OCI-LY7 (cell line): Measurements from ENCODE around the gene TTC39A. TPM values are rescaled to one million over a fixed set of nuclear protein-coding genes. Genes with fewer than 3 reads are reported as not detected.

ENCODE experiments used
- BruUV-seq: library from RNA; stranded (reverse); fragments of 400-500 nt; replicated peaks from 2 replicates; lab custom pipeline; 2021; lab: Mats Ljungman, UMichigan
- CTCF ChIA-PET: fragments of 300-600 bp; sonication (Branson Sonifier 250); formaldehyde crosslinking; loops from one replicate; lab custom pipeline; 2022; ENCODE audit warnings: antibody characterized with exemption; ENCODE audit not compliant: unreplicated experiment; lab: Charles Lee
- POLR2A ChIA-PET: fragments of 300-600 bp; sonication (Branson Sonifier 250); formaldehyde crosslinking; loops from one replicate; lab custom pipeline; 2022; ENCODE audit warnings: antibody characterized with exemption; lab: Charles Lee
- DNase-seq: peaks from one replicate; pipeline ENCODE4 v3.0.0-alpha.2; 2015; ENCODE audit warnings: low spot score
- H2AFZ ChIP-seq: fragments of 200-600 bp; sonication (generic), shearing (Covaris generic); 2 replicates; pipeline ENCODE4 v1.6.1; 2014; ENCODE audit warnings: mild to moderate bottlenecking, antibody characterized with exemption, low read length, moderate library complexity
- H3K27ac ChIP-seq: fragments of 200-600 bp; sonication (generic); 2 replicates; pipeline ENCODE4 v1.5.1; 2014; ENCODE audit warnings: mixed run types, low read depth, mild to moderate bottlenecking, moderate library complexity, low read length, inconsistent platforms; ENCODE audit not compliant: poor library complexity, severe bottlenecking
- H3K36me3 ChIP-seq: fragments of 200-600 bp; sonication (generic); 2 replicates; pipeline ENCODE4 v1.6.1; 2014; ENCODE audit warnings: mild to moderate bottlenecking, antibody characterized with exemption, low read length, moderate library complexity, mixed read lengths; ENCODE audit not compliant: insufficient read depth
- H3K4me1 ChIP-seq: fragments of 200-600 bp; sonication (generic); 2 replicates; pipeline ENCODE4 v1.5.1; 2014; ENCODE audit warnings: mild to moderate bottlenecking, low read length; ENCODE audit not compliant: insufficient read depth, poor library complexity, severe bottlenecking
- H3K4me2 ChIP-seq: fragments of 200-600 bp; sonication (generic); 2 replicates; pipeline ENCODE4 v1.6.1; 2014; ENCODE audit warnings: mild to moderate bottlenecking, low read length
- H3K4me3 ChIP-seq: fragments of 200-600 bp; sonication (generic); 2 replicates; pipeline ENCODE4 v1.5.1; 2014; ENCODE audit warnings: mild to moderate bottlenecking, low read depth, low read length; ENCODE audit not compliant: poor library complexity, severe bottlenecking
- H3K79me2 ChIP-seq: fragments of 200-600 bp; sonication (generic); 2 replicates; pipeline ENCODE4 v1.6.1; 2016; ENCODE audit warnings: low read depth, mild to moderate bottlenecking, low read length, moderate library complexity, mixed read lengths; ENCODE audit not compliant: insufficient read depth
- H3K9me2 ChIP-seq: fragments of 200-600 bp; sonication (generic); 2 replicates; pipeline ENCODE4 v1.6.1; 2016; ENCODE audit warnings: mild to moderate bottlenecking, low read length, mixed read lengths; ENCODE audit not compliant: insufficient read depth
- H3K9me3 ChIP-seq: fragments of 200-600 bp; sonication (generic); 2 replicates; pipeline ENCODE4 v1.6.1; 2014; ENCODE audit warnings: mild to moderate bottlenecking, mixed run types, low read length, mixed read lengths
- H4K20me1 ChIP-seq: fragments of 200-600 bp; sonication (generic); 2 replicates; pipeline ENCODE4 v1.6.1; 2014; ENCODE audit warnings: mild to moderate bottlenecking, antibody characterized with exemption, low read length, moderate library complexity, mixed read lengths; ENCODE audit not compliant: insufficient read depth
- CTCF ChIP-seq: fragments of 200-600 bp; sonication (generic); conservative IDR thresholded peaks from 2 replicates; pipeline ENCODE4 v1.5.1; 2014; ENCODE audit warnings: mild to moderate bottlenecking, antibody characterized with exemption, low read length, moderate library complexity, mixed read lengths
- EZH2phosphoT487 ChIP-seq: fragments of 200-600 bp; sonication (generic); IDR thresholded peaks from 2 replicates; pipeline ENCODE4 v1.6.1; 2018; ENCODE audit warnings: low read depth, borderline replicate concordance, mild to moderate bottlenecking, mixed run types, antibody characterized with exemption, low read length, moderate library complexity, mixed read lengths
- intact Hi-C: fragments of 100-400 bp; cut with micrococcal nuclease; formaldehyde crosslinking; loops from one replicate; pipeline ENCODE4 v1.10.0; 2022; ENCODE audit not compliant: unreplicated experiment
- total RNA-seq, 2 experiments: library from RNA; depleted of rRNA in 1 of 2; stranded (reverse); fragments of >200 nt in 1 of 2; shearing (Covaris generic) in 1 of 2; gene quantifications; 2 replicates each; pipeline ENCODE4 v1.2.3, GENCODE V29; 2014 to 2022

The TTC39A gene
- total RNA-seq, 2 experiments from 2014 or later: not detected

- H3K36me3 ChIP-seq: no peaks in the 10 kb centered on the region
- no peaks in the 10 kb centered on the region for H3K79me2 ChIP-seq
- TF ChIP-seq EZH2phosphoT487 (no peak), CTCF (no peak)
- H3K9me3 ChIP-seq: no peaks in the 10 kb centered on the region
- H3K27ac ChIP-seq: no peak overlapping the region
- no peaks in the 10 kb centered on the region for H4K20me1 ChIP-seq
- ChIA-PET POLR2A (no interaction called here), CTCF (no interaction called here)
- no peak overlapping the region for H3K4me2 ChIP-seq
- no peaks in the 10 kb centered on the region for H3K4me1 ChIP-seq
- intact Hi-C loops: no loop called here
- no peak overlapping the region for H3K4me3 ChIP-seq
- no peak overlapping the region for H2AFZ ChIP-seq
- H3K9me2 ChIP-seq: no peaks in the 10 kb centered on the region
- DNase-seq: no peak
- BruUV-seq: no TSS peak
Measured at GRCh38 chr1:51272916-51273315, 57.4 kb downstream of the TTC39A start.

GRCh38 chr1:51270751-51271150 is 59.6 kb downstream of the TTC39A start:
- Histone ChIP-seq H3K4me1 (no peaks in the 10 kb centered on the region), H4K20me1 (no peaks in the 10 kb centered on the region), H3K4me2 (no peak overlapping the region), H3K27ac (no peak overlapping the region), H3K79me2 (no peaks in the 10 kb centered on the region), H3K9me3 (no peaks in the 10 kb centered on the region), H2AFZ (no peak overlapping the region), H3K9me2 (no peaks in the 10 kb centered on the region), H3K4me3 (no peak overlapping the region), H3K36me3 (no peaks in the 10 kb centered on the region)
- DNase-seq: no peak
- POLR2A ChIA-PET: no interaction called here
- BruUV-seq: no TSS peak
- intact Hi-C loops: no loop called here
- TF ChIP-seq EZH2phosphoT487: no peak
- no peak for TF ChIP-seq CTCF
- CTCF ChIA-PET: no interaction called here

GRCh38 chr1:51268634-51269033 is 61.7 kb downstream of the TTC39A start:
- Histone ChIP-seq H3K36me3 (no peaks in the 10 kb centered on the region), H3K4me3 (no peak overlapping the region), H3K27ac (no peak overlapping the region), H3K79me2 (no peaks in the 10 kb centered on the region), H3K9me2 (no peaks in the 10 kb centered on the region), H4K20me1 (no peaks in the 10 kb centered on the region), H2AFZ (no peak overlapping the region), H3K9me3 (no peaks in the 10 kb centered on the region), H3K4me2 (no peak overlapping the region), H3K4me1 (no peaks in the 10 kb centered on the region)
- intact Hi-C loops: no loop called here
- no peak for TF ChIP-seq CTCF
- no peak for TF ChIP-seq EZH2phosphoT487
- no peak for DNase-seq
- CTCF ChIA-PET: no interaction called here
- POLR2A ChIA-PET: interaction anchor here (0.8 to 0.9 kb wide), 2 partner anchors 69 to 208 kb away, joined by 3 read pairs; no protein-coding TSS in a partner anchor
- BruUV-seq: no TSS peak
